ENCODE measurements around the gene FAM117B. TPM values are rescaled to one million over a fixed set of nuclear protein-coding genes. Genes with fewer than 3 reads are reported as not detected.

FAM117B gene
- total RNA-seq, 1 experiment from 2014 or later, result 24.0 TPM

GRCh38 chr2:202817771-202818170 is 183.0 kb downstream of the FAM117B start:
- Histone ChIP-seq H4K5ac (ENCODE audit: insufficient read length, low read depth, low read length) (no peak overlapping the region), H3K23ac (ENCODE audit: insufficient read length, low read depth, low read length) (no peak overlapping the region), H3K9me3 (ENCODE audit: control insufficient read depth, low read depth, low read length) (no peaks in the 10 kb centered on the region), H3K27me3 (ENCODE audit: insufficient read depth, low read length) (no peaks in the 10 kb centered on the region), H2BK5ac (ENCODE audit: insufficient read length, low read length) (no peak overlapping the region), H4K91ac (ENCODE audit: insufficient read length, low read depth, low read length) (no peak overlapping the region), H3K23me2 (ENCODE audit: insufficient read length, low read depth, low read length, poor library complexity, severe bottlenecking) (no peaks in the 10 kb centered on the region), H4K8ac (replicated peaks; ENCODE audit: insufficient read length, low read depth, low read length) (no peak overlapping the region), H2AFZ (ENCODE audit: low read length) (no peak overlapping the region), H3K4me2 (ENCODE audit: insufficient read depth, insufficient read length, low read length) (no peak overlapping the region), H2BK20ac (ENCODE audit: low read depth, low read length, poor library complexity, severe bottlenecking) (no peak overlapping the region), H3K4ac (ENCODE audit: low read depth, low read length) (no peak overlapping the region), H3K56ac (ENCODE audit: insufficient read length, low read depth, low read length) (no peak overlapping the region), H3T11ph (ENCODE audit: low read length) (no peak overlapping the region), H3K27ac (ENCODE audit: insufficient read length, low read depth, low read length) (no peak overlapping the region), H3K79me2 (ENCODE audit: insufficient read depth, low read length) (no peaks in the 10 kb centered on the region), H2BK12ac (ENCODE audit: insufficient read length, low read depth, low read length) (no peak overlapping the region), H4K20me1 (ENCODE audit: control insufficient read depth, insufficient read depth, insufficient read length) (no peaks in the 10 kb centered on the region), H3K4me1 (ENCODE audit: insufficient read depth, low read length) (no peaks in the 10 kb centered on the region), H3K14ac (ENCODE audit: insufficient read depth, low read length) (no peak overlapping the region), H3K9ac (ENCODE audit: extremely low read depth, insufficient read length, low read length) (no peak overlapping the region), H2AK5ac (ENCODE audit: insufficient read length, low read length) (no peak overlapping the region), H2BK120ac (ENCODE audit: low read depth, low read length, poor library complexity, severe bottlenecking) (no peak overlapping the region), H3K79me1 (ENCODE audit: insufficient read depth, low read depth, low read length, poor library complexity, severe bottlenecking) (no peaks in the 10 kb centered on the region), H3K18ac (ENCODE audit: insufficient read length, low read depth, low read length) (no peak overlapping the region), H2BK15ac (ENCODE audit: low read depth, low read length) (no peak overlapping the region)
- no CpG with 5 or more reads among the region's 1 CpG for WGBS (ENCODE audit: extremely low coverage, insufficient read length, low lambda C conversion rate)
- H3K27me3 Mint-ChIP-seq (ENCODE audit: low read depth), result no peaks in the 10 kb centered on the region
- peaks cover 3 to 7% of the 10 kb centered on the region in 2 experiments; a peak in 2 of 5 replicates for H3K9me3 Mint-ChIP-seq
- peaks cover 3 to 7% of the 10 kb centered on the region in 2 experiments; a peak in 2 of 4 replicates for H3K4me1 Mint-ChIP-seq
- TF ChIP-seq, protein P1, sequence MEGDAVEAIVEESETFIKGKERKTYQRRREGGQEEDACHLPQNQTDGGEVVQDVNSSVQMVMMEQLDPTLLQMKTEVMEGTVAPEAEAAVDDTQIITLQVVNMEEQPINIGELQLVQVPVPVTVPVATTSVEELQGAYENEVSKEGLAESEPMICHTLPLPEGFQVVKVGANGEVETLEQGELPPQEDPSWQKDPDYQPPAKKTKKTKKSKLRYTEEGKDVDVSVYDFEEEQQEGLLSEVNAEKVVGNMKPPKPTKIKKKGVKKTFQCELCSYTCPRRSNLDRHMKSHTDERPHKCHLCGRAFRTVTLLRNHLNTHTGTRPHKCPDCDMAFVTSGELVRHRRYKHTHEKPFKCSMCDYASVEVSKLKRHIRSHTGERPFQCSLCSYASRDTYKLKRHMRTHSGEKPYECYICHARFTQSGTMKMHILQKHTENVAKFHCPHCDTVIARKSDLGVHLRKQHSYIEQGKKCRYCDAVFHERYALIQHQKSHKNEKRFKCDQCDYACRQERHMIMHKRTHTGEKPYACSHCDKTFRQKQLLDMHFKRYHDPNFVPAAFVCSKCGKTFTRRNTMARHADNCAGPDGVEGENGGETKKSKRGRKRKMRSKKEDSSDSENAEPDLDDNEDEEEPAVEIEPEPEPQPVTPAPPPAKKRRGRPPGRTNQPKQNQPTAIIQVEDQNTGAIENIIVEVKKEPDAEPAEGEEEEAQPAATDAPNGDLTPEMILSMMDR (conservative IDR thresholded peaks at IDR 0.05), result no peak
- no peak overlapping the region for H3K27ac Mint-ChIP-seq
- no peak overlapping the region for H3K4me3 Mint-ChIP-seq
- peaks cover 0 to 12% (median 7%) of the 10 kb centered on the region in 3 experiments; a peak in 5 of 7 replicates for H3K36me3 Mint-ChIP-seq (ENCODE audit: insufficient read depth in 1 of 3, low read depth in 3 of 3)
- DNase-seq, result no peak

Data from H9 (cell line).